ENCODE data around the gene COPS7A.

COPS7A gene

DNA sequence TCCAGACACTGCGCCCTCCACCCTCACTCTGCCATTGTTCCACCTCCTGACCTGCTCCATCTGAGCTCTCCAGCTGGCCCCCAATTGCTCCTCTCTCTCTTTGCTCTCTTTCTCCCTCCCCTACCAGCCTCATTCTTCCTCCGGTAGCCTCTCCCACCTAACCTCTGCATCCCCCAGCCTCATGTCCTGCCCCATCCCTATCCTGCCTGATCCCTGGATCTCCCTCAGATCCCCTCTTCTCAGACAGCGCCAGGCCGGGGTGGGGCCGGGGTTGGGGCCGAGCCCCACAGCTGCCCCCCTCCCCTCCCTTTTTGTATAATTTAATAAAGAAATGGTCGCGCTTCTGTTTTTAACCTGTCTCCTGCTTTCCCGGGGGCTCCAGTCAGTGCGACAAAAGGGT, 46.8 kb downstream of the COPS7A start:
- DNase-seq = no peak

DNA sequence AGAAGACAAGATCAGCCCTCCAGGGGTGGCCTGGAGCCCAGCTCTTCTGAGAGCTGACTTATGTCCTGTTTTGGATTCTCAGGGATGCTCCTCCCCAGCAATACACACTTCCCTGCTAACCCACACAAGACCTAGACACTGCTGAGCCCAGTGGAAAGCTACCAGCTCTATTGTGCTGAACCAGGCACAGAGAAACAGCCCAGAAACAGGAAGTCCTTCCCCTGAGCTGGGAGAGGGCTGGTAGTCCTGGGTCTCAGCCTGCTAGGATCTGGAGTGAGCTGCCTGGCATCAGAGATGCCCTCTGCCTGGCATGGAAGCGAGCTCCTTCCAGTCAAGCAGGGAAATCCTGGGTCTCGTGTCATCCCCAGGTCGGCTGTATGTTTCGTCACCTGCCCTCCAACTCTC, 47.2 kb downstream of the COPS7A start:
- DNase-seq = no peak

- no peak for DNase-seq
Measured at GRCh38 chr12:6771509-6772330, 47.9 kb downstream of the COPS7A start.

- DNase-seq = peak; percentile 76
Measured at GRCh38 chr12:6772331-6772695, 48.5 kb downstream of the COPS7A start, which contains the start of gene LAG3. TSS of gene LAG3 (plus strand) at chr12:6772520. CDS start at chr12:6772853, 333 bp downstream.

GRCh38 chr12:6772726-6773589, 49.1 kb downstream of the COPS7A start:
- no peak for DNase-seq

DNA sequence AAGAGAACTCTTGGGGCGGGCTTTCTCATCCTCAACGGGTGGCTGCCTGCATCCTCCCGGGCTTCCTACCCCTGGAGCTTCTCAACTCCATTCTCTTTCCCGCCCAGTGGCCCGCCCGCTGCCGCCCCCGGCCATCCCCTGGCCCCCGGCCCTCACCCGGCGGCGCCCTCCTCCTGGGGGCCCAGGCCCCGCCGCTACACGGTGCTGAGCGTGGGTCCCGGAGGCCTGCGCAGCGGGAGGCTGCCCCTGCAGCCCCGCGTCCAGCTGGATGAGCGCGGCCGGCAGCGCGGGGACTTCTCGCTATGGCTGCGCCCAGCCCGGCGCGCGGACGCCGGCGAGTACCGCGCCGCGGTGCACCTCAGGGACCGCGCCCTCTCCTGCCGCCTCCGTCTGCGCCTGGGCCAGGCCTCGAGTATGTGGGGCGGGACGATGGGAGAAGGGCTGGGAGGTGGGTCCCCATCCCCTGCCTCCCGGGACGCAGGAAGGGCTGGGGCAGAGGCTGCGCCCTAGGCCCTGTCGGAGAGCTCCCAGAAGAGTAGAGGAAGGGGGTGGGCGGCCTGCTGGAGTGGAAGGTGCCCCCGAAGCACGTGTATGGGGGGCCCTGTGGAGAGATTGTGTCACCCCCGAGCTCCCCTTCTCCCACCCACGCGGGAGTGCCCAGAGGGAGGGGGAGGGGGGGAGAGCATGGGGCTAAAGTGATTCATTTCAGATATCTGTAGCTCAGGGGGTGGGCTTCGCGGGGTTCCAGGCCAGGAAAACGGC, 49.9 kb downstream of the COPS7A start:
- DNase-seq = peak; percentile 53

DNA sequence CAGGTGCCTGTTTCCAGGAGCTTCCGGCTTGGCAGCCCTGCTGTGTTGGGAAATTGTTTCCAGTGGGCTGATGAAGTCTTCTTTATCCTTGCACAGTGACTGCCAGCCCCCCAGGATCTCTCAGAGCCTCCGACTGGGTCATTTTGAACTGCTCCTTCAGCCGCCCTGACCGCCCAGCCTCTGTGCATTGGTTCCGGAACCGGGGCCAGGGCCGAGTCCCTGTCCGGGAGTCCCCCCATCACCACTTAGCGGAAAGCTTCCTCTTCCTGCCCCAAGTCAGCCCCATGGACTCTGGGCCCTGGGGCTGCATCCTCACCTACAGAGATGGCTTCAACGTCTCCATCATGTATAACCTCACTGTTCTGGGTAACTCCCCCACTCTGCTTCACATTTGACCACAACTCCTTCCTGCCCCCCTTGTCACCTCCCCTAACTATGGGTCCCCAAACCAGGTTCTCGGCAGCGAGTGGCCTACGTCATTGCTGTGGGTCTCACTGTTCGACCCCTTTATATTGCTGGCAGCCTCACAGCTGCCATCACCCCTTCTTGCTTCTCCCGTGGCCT, 50.7 kb downstream of the COPS7A start:
- no peak for DNase-seq

- DNase-seq = no peak
Measured at GRCh38 chr12:6775185-6776174, 51.6 kb downstream of the COPS7A start.

DNA sequence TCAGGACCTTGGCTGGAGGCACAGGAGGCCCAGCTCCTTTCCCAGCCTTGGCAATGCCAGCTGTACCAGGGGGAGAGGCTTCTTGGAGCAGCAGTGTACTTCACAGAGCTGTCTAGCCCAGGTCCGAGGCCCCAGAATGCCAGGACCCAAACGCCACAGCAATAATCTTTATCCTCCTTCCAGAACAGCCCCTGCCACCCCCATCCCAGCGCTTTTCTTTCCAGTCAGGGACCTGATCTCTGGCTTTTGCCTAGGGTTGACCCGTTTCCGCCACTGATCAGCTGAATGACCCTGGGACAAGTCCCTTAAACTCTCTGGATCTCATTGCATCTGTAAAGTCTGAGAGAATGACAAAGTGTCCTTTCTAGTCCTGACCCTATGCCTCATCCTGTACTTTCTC, 53.5 kb downstream of the COPS7A start:
- no peak for DNase-seq

- DNase-seq = no peak
Measured at GRCh38 chr12:6778217-6778573, 54.3 kb downstream of the COPS7A start.

GRCh38 chr12:6778574-6779550, 55.0 kb downstream of the COPS7A start:
- DNase-seq = peak; percentile 93

GRCh38 chr12:6779708-6780432, 56.0 kb downstream of the COPS7A start:
- DNase-seq = no peak

DNA sequence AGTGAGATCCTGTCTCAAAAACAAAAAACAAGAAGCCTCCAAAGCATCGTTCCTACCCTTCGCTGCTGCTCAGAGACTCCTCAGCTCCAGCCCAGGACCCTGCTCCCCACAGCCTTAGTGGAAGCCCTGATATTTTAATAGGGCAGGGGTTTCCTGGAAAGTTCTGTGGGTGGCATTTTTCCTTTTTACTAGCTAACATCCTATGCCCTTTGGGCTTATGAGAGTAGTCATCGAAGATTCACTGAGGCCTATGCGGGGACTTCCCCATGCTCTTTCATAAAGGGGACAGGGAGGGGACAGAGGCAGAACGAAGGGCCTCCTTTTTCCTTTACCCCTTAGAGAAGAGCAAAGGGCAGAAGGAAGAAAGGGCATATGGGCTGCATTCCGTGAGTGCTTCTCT, 56.7 kb downstream of the COPS7A start:
- peak; percentile 61 for DNase-seq
